ENCODE data around the gene KIF19.
A peak's percentile ranks its signal among the peaks of the same experiment; 100 is the strongest.

KIF19 gene

DNA sequence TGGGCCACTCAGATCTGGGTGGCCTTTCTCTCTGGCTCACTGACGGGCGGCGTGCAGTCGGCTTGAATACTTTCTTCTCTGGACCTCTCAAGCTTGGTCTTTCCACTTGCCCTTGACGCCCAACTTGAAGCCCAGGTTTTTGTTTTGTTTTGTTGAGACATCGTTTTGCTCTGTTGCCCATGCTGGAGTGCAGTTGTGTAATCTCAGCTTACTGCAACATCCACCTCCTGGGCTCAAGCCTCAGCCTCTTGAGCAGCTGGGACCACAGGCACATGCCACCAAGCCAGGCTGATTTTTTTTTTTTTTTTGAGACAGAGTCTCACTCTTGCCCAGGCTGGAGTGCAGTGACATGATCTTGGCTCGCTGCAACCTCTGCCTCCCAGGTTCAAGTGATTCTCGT, 22.7 kb upstream of the KIF19 start:
- in situ Hi-C loops (cut with HindIII; ENCODE audit: low sequenced_read_pairs) = loop anchor here (5.0 kb wide), 2 partner anchors 44 to 46 kb away; no protein-coding TSS in a partner anchor

DNA sequence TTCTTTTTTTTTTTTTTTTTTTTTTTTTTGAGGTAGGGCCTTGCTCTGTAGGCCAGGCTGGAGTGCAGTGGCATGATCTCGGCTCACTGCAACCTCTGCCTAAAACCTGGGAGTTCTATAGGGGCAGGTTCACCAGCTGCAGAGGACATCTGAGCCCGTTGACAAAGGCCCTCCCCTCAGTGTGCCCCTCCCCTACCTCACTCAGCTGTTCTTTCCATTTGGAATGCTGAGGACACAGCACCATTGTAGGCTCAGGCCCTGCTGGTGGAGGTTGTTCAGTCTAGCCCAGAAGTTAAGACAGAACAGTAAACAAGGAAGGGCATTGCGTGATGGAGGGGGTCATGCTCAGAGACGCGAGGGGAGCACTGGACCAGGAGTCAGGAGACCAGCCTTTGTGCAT, 21.8 kb upstream of the KIF19 start:
- TF ChIP-seq CTCF (IDR thresholded peaks at IDR 0.05; ENCODE audit: low read depth, low read length, missing control alignments) = no peak
- H3K4me3 ChIP-seq (ENCODE audit: low read depth, low read length) = no peak overlapping the region
- in situ Hi-C loops (cut with HindIII; ENCODE audit: low sequenced_read_pairs) = loop anchor here (5.0 kb wide), 2 partner anchors 43 to 47 kb away; no protein-coding TSS in a partner anchor
- no peak for DNase-seq (ENCODE audit: low read depth)

More for the DNA sequence above, 22.7 kb upstream of the KIF19 start:
- no peak overlapping the region for H3K4me3 ChIP-seq (ENCODE audit: low read depth, low read length)
- no peak for TF ChIP-seq CTCF (IDR thresholded peaks at IDR 0.05; ENCODE audit: low read depth, low read length, missing control alignments)
- no peak for DNase-seq (ENCODE audit: low read depth)

DNA sequence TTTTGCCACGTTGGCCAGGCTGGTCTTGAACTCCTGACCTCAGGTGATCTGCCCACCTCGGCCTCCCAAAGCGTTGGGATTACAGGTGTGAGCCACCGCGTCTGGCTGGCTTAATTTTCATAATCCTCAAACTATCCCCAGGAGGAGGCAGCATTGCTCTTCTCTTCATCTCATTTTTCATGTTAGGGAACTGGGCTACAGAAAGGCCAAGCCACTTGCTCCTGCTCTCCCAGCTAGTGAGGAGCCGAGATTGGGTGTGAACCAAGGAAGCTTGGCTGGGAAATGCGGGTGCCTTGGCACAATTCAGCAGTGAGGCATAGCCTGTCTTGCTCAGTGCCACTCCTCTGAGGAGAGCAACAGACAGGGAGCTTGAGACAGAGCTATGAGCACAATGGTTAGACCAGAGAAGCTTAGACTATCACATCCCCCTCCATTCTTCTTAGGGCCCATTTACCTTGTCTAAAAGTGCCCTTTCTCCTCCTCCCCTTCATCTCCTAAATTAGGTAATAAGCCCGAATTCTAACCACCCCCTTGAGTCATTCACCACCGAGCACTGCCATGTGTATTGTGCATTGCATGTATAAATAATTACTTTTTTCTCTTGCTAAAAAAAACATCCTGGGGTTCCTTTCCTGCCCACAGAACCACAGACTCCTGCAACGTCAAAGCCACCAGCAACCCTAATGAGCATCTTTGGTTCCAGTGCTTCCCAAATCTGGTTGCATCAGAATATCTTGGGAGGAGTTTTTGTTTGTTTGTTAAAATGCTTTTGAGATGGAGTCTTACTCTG, 20.0 kb upstream of the KIF19 start:
- DNase-seq (ENCODE audit: low read depth) = peak; percentile 1
- no peak for TF ChIP-seq CTCF (IDR thresholded peaks at IDR 0.05; ENCODE audit: low read depth, low read length, missing control alignments)
- in situ Hi-C loops (cut with HindIII; ENCODE audit: low sequenced_read_pairs) = no loop called here

DNA sequence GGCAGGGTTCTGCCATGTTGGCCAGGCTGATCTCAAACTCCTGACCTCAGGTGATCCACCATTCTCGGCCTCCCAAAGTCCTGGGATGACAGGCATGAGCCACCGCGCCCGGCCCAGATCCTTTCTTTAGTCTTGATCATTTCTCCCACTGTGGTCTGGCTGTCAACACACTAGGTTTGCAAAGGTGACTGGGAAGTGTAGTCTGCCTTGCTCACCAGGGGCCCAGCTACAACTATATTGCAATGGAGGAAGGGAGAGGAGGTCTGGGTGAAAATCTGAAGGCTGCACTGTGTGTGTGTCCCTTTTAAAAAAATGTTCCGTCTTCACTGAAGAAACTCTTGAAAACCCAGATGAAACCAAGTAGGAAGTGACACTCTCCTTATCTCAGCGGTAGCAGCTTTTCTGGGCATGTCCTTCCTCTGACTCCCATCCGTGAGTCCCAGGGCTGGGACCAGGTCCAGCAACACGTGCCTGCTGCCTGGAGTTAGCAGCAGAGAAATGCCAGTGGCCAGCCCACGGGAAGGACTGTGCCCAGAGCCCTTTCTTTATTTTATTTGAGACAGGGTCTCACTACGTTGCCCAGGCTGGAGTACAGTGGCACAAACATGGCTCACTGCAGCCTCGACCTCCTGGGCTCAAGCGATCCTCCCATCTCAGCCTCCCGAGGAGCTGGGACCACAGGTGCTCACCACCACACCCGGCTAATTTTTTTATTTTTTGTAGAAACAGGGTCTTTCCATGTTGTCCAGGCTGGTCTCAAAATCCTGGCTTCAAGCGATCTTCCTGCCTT, 17.8 kb upstream of the KIF19 start:
- in situ Hi-C loops (cut with HindIII; ENCODE audit: low sequenced_read_pairs) = no loop called here
- H3K4me3 ChIP-seq (ENCODE audit: low read depth, low read length) = no peak overlapping the region
- DNase-seq (ENCODE audit: low read depth) = no peak
- TF ChIP-seq CTCF (IDR thresholded peaks at IDR 0.05; ENCODE audit: low read depth, low read length, missing control alignments) = no peak

More for the DNA sequence above, 20.0 kb upstream of the KIF19 start:
- no peak overlapping the region for H3K4me3 ChIP-seq (ENCODE audit: low read depth, low read length)

DNA sequence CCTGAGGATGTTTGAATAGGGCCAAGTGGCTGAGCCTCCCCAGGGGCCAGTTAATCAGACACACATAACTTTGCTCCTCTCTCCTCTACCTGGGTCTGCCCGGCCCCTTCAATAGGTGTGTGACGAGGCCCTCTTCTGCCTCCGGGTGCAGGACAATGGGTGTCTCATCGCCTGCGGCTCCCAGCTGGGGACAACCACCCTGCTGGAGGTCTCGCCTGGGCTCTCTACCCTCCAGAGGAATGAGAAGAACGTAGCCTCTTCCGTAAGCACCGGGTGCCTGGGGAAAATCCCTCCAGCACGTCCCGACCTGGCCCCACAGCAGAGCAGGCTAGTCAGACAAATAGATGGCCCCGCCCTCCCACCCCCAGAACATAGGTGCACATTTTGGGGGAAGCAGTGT, 16.1 kb upstream of the KIF19 start:
- in situ Hi-C loops (cut with HindIII; ENCODE audit: low sequenced_read_pairs) = no loop called here
- no peak for DNase-seq (ENCODE audit: low read depth)

More for the DNA sequence above, 16.1 kb upstream of the KIF19 start:
- H3K4me3 ChIP-seq (ENCODE audit: low read depth, low read length) = no peak overlapping the region
- TF ChIP-seq CTCF (IDR thresholded peaks at IDR 0.05; ENCODE audit: low read depth, low read length, missing control alignments) = no peak

Measured in astrocyte of the cerebellum (primary cell).